HL-60/S4 (cell line): ENCODE results near the gene PAPSS2.
"Not testable (repeated sequence)": the region's sequence is repeated elsewhere in the genome, so short reads cannot be mapped to it uniquely, and the experiment has no call there.

ENCODE experiments used
- in situ Hi-C: fragments of 300-500 bp; cut with MboI; formaldehyde crosslinking; loops from 2 replicates; pipeline ENCODE4 v1.14.3; 2022; ENCODE audit warnings: low sequenced_read_pairs

The PAPSS2 gene

GRCh38 chr10:87702260-87702972 is 42.7 kb downstream of the PAPSS2 start:
- in situ Hi-C loops: no loop called here

- in situ Hi-C loops: no loop called here
These were observed 43.3 kb downstream of the PAPSS2 start for GRCh38 chr10:87702973-87703294.

DNA sequence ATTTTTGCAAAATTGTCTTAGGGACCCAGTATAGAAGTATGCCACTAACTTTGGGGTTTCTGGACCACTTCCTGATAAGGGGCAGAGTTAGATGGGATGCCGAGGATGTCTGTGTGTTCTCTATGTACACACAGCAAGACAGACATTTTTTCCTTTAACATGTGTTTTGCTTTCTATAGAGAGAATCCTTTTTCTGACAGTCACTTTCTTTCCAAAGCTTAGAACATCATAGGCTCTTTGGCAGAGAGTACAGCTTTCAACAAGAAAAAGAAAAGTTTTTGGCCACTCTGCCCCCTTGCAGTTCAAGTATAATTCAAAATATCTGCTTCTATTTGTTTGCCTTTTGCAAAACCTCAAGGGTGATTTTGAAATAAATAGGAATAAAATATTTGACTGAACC is 44.1 kb downstream of the PAPSS2 start:
- in situ Hi-C loops: no loop called here

GRCh38 chr10:87705339-87705738 is 45.7 kb downstream of the PAPSS2 start:
- in situ Hi-C loops: no loop called here

GRCh38 chr10:87706731-87707130 is 47.1 kb downstream of the PAPSS2 start:
- in situ Hi-C loops: no loop called here

DNA sequence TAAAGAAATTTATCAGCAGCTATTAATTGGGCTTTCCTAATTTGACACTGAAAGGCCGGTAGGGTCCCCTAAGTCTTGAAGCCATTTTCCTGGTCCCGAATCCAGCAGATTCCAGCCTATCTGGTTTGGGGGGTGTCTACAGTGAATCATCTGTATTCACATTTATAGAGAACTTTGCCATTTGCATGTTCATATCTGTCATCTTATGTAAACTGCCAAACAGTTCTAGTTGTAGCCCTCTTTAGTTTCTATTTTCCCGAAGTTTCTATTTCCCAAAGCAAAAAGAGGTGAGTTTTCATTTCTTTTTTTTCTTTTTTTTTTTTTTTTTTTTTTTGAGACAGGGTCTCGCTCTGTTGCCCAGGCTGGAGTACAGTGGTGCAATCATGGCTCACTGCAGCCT is 47.6 kb downstream of the PAPSS2 start:
- in situ Hi-C loops: no loop called here

GRCh38 chr10:87712913-87713616 is 53.4 kb downstream of the PAPSS2 start:
- in situ Hi-C loops: no loop called here

GRCh38 chr10:87713707-87714106 is 54.0 kb downstream of the PAPSS2 start:
- in situ Hi-C loops: no loop called here

GRCh38 chr10:87715552-87716347 is 56.1 kb downstream of the PAPSS2 start:
- in situ Hi-C loops: no loop called here

DNA sequence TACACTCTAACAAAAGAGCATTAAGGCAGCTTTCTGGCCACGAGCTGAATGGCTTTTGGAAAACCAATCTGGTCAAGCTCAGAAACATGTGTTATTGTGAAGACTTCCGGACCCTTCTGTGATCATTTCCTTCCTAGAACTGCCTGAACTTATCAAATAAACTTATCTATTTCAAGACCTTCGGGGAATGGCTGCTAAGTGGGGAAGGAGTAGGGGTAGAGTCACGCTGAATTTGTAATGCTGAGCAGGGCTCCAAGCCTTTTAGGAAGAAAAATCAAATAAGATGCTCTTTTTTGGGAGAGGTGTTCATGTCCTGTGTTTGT is 56.6 kb downstream of the PAPSS2 start:
- in situ Hi-C loops: no loop called here

- in situ Hi-C loops: no loop called here
These were observed 61.0 kb downstream of the PAPSS2 start for GRCh38 chr10:87720665-87721064.

- in situ Hi-C loops: no loop called here
These were observed 62.1 kb downstream of the PAPSS2 start for GRCh38 chr10:87721781-87722180.

GRCh38 chr10:87722716-87723115 is 63.0 kb downstream of the PAPSS2 start:
- in situ Hi-C loops: no loop called here

GRCh38 chr10:87723500-87723899 is 63.8 kb downstream of the PAPSS2 start:
- in situ Hi-C loops: no loop called here

- in situ Hi-C loops: no loop called here
These were observed 65.1 kb downstream of the PAPSS2 start for GRCh38 chr10:87724789-87725188.

- in situ Hi-C loops: no loop called here
These were observed 70.3 kb downstream of the PAPSS2 start for GRCh38 chr10:87729940-87730339.

DNA sequence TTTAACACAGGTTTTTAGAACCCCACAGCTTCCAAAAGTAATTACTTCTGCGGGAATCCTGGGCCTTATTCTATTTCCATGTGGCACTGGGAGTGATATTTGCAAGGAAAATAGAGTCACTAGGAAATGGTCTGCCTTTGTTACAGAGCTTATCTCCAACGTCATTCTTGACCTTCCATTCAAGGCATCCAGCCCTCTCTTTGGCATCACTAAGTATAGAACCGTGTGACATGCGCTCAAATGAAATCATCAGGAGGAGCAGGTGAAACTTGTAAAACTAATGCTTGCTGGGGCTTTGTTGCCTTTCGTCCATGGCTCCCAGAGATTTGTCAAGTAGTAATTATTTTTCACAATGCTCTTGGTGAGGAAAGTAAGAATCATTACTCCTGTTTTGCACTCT is 73.4 kb downstream of the PAPSS2 start:
- in situ Hi-C loops: no loop called here

DNA sequence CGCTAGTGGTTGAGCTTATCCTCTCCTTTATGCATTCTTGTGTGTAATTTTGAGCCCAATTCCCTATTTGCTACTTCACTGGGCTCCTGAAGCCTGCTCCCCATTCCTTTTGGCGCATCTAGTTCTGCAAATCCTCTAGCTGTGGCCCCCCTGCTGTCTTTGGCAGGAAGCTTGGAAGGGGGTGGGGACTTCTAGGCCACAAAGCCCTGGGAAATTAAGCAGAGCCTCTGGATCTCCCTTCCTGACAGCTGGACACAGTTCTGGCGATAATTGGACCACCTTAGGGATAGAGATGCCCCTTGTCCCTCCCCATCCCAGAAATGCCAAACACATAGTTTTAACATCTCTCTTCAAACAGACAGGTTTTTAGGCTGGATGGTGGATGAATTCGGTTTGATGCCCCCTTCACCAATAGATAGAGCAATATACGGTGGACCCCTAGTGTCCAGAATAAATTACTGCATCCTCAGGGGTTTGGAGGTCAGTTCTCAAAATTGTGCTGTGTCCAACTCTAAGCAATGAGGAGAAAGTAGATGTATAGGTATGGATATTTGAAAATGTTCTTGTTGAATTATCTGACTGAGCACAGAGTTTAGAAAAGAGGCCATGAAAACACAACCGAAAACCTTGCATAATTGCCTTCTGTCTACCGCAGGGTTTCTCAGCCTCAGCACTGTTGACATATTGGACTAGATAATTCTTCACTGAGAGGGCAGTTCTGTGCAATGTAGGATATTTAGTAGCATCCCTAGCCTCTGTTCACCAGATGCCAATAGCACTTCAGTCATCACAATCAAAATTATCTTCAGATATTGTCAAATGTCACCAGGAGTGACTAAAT is 75.5 kb downstream of the PAPSS2 start:
- in situ Hi-C loops: no loop called here

- in situ Hi-C loops: not testable (repeated sequence)
These were observed 78.6 kb downstream of the PAPSS2 start for GRCh38 chr10:87738253-87738652.

GRCh38 chr10:87739703-87740102 is 80.0 kb downstream of the PAPSS2 start:
- in situ Hi-C loops: no loop called here

DNA sequence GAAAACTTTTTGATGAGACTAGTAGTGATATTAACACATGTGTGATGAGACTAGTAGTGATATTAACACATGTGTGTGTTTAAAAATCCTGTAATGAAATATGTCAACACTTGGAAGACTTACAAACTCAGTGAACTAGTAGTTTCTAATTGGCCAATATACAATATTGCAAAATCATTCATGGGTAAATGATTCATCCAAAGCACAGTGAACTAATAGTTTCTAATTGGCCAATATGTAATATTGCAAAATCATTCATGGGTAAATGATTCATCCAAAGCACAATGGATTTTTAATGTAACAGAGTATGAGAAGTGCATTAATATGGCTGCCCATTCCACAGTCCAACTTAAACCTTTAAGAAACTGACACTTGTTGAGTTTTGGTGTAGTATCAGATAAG is 80.6 kb downstream of the PAPSS2 start:
- in situ Hi-C loops: no loop called here
